Uterus (tissue), 4 donors: Measurements from ENCODE around the gene AGPAT3. TPM values are rescaled to one million over a fixed set of nuclear protein-coding genes. Genes with fewer than 3 reads are reported as not detected.

Experiments used
- DNase-seq, 2 donors: peaks; one replicate each; pipeline ENCODE4 v3.0.0-alpha.2; 2019 to 2020
- H3K27ac ChIP-seq, 2 donors: fragments of 200-600 bp; sonication (generic); 1 replicate in 1 of 2; 2 replicates in 1 of 2; pipeline ENCODE4 v1.5.1; 2016 to 2018
- H3K27me3 ChIP-seq, 2 donors: fragments of 200-600 bp; sonication (generic); one replicate each; pipeline ENCODE4 v1.5.1; 2018 to 2019; ENCODE audit warnings: control low read depth in 1 of 2
- H3K36me3 ChIP-seq, 2 donors: fragments of 200-600 bp; sonication (generic); one replicate each; pipeline ENCODE4 v1.5.1; 2019; ENCODE audit warnings: control low read depth in 1 of 2
- H3K4me1 ChIP-seq, 2 donors: fragments of 200-600 bp; sonication (generic); one replicate each; pipeline ENCODE4 v1.5.1; 2018 to 2019; ENCODE audit warnings: control low read depth in 1 of 2
- H3K4me3 ChIP-seq, 2 donors: fragments of 200-600 bp; sonication (generic); 1 replicate in 1 of 2; 2 replicates in 1 of 2; pipeline ENCODE4 v1.5.1; 2018 to 2019; ENCODE audit warnings: mild to moderate bottlenecking in 1 of 2
- H3K9me3 ChIP-seq, 2 donors: fragments of 200-600 bp; sonication (generic); one replicate each; pipeline ENCODE4 v1.5.1; 2019; ENCODE audit warnings: control low read depth in 1 of 2
- CTCF ChIP-seq, 4 experiments: fragments of 200-600 bp in 2 of 4; fragments of 450-650 bp in 2 of 4; sonication (generic) in 2 of 4; IDR thresholded peaks; one replicate each; pipeline ENCODE4 v1.5.1; 2016 to 2019; ENCODE audit warnings: antibody characterized with exemption in 4 of 4, mild to moderate bottlenecking in 2 of 4, moderate library complexity in 1 of 4
- POLR2A ChIP-seq, 2 donors: fragments of 450-650 bp; IDR thresholded peaks; one replicate each; pipeline ENCODE4 v1.6.1; 2016; ENCODE audit warnings: antibody characterized with exemption in 2 of 2, mild to moderate bottlenecking in 1 of 2, moderate library complexity in 1 of 2
- intact Hi-C: fragments of 100-400 bp; cut with DNase I; formaldehyde crosslinking; loops from one replicate; pipeline ENCODE4 v1.15.1; 2023; ENCODE audit warnings: low total_unique reads
- total RNA-seq, 4 donors: library from RNA; depleted of rRNA in 3 of 4; stranded (reverse); fragments of >200 nt in 3 of 4; gene quantifications; one replicate each; pipeline versions ENCODE4 v1.1.0 to v1.2.4, GENCODE V29; 2014 to 2023
- donor health status: DM: yes; HTN: yes; CAD: no.

The AGPAT3 gene
- total RNA-seq, 4 donors from 2014 or later: 6.8 to 43.4 (median 28.4) TPM

- TF ChIP-seq CTCF (IDR thresholded peaks at IDR 0.05): no peak
- TF ChIP-seq POLR2A (IDR thresholded peaks at IDR 0.05): no peak
- Histone ChIP-seq H3K27me3 (no peaks in the 10 kb centered on the region), H3K4me1 (no peaks in the 10 kb centered on the region), H3K9me3 (no peaks in the 10 kb centered on the region), H3K27ac (no peak overlapping the region), H3K4me3 (no peak overlapping the region), H3K36me3 (no peaks in the 10 kb centered on the region)
- intact Hi-C loops: no loop called here
- no peak for DNase-seq
Measured at GRCh38 chr21:43874085-43874805, 9.2 kb downstream of the AGPAT3 start.

- no peak for TF ChIP-seq POLR2A (IDR thresholded peaks at IDR 0.05)
- TF ChIP-seq CTCF (IDR thresholded peaks at IDR 0.05): no peak
- no peaks in the 10 kb centered on the region for H3K27me3 ChIP-seq
- no peaks in the 10 kb centered on the region for H3K9me3 ChIP-seq
- no peak for DNase-seq
- H3K27ac ChIP-seq: no peak overlapping the region
- no peaks in the 10 kb centered on the region for H3K4me1 ChIP-seq
- H3K4me3 ChIP-seq: no peak overlapping the region
- intact Hi-C loops: no loop called here
- no peaks in the 10 kb centered on the region for H3K36me3 ChIP-seq
Measured at GRCh38 chr21:43876605-43877004, 11.6 kb downstream of the AGPAT3 start.

- peaks cover 0 to 6% of the 10 kb centered on the region in 2 donors for H3K4me1 ChIP-seq
- TF ChIP-seq POLR2A (IDR thresholded peaks at IDR 0.05) (no peak), CTCF (IDR thresholded peaks at IDR 0.05) (no peak)
- intact Hi-C loops: no loop called here
Measured at GRCh38 chr21:43877936-43878575, 13.0 kb downstream of the AGPAT3 start.

GRCh38 chr21:43879348-43880110 lies 14.5 kb downstream of the AGPAT3 start:
- intact Hi-C loops: no loop called here
- H3K27me3 ChIP-seq: no peaks in the 10 kb centered on the region

More at GRCh38 chr21:43877936-43878575, 13.0 kb downstream of the AGPAT3 start:
- Histone ChIP-seq H3K27me3 (no peaks in the 10 kb centered on the region), H3K9me3 (no peaks in the 10 kb centered on the region), H3K36me3 (no peaks in the 10 kb centered on the region), H3K27ac (no peak overlapping the region), H3K4me3 (no peak overlapping the region)
- DNase-seq: no peak

More at GRCh38 chr21:43879348-43880110, 14.5 kb downstream of the AGPAT3 start:
- Histone ChIP-seq H3K9me3 (no peaks in the 10 kb centered on the region), H3K4me1 (peaks cover 0 to 6% of the 10 kb centered on the region in 2 donors), H3K36me3 (no peaks in the 10 kb centered on the region), H3K27ac (no peak overlapping the region), H3K4me3 (no peak overlapping the region)
- DNase-seq: no peak
- TF ChIP-seq POLR2A (IDR thresholded peaks at IDR 0.05) (no peak), CTCF (IDR thresholded peaks at IDR 0.05) (no peak)
